ENCODE measurements around the gene CLEC2D.

Gene CLEC2D

GRCh38 chr12:9729082-9729481 lies 59.6 kb downstream of the CLEC2D start:
- Histone ChIP-seq H3K27ac (ENCODE audit: low read length, poor library complexity, severe bottlenecking) (no peak overlapping the region), H3K18ac (ENCODE audit: low read depth in 1 of 2, low read length in 2 of 2) (no peak overlapping the region), H3K4me3 (ENCODE audit: insufficient read depth in 1 of 2, low read depth in 1 of 2, low read length in 2 of 2) (no peak overlapping the region), H2BK15ac (ENCODE audit: low read depth, poor library complexity, severe bottlenecking) (no peak overlapping the region), H2BK5ac (ENCODE audit: low read depth, low read length, poor library complexity, severe bottlenecking) (no peak overlapping the region), H3K4ac (ENCODE audit: low read depth in 1 of 2, low read length in 2 of 2) (no peak overlapping the region), H3K9me3 (ENCODE audit: control insufficient read depth, low read length) (no peaks in the 10 kb centered on the region), H4K8ac (ENCODE audit: low read length) (no peak overlapping the region), H3K36me3 (ENCODE audit: control insufficient read depth in 1 of 2, insufficient read depth in 2 of 2, low read depth in 1 of 2, low read length in 2 of 2) (no peaks in the 10 kb centered on the region), H3K14ac (ENCODE audit: low read length in 2 of 2) (no peak overlapping the region), H2BK12ac (ENCODE audit: low read length in 2 of 2) (no peak overlapping the region), H3K27me3 (ENCODE audit: control insufficient read depth in 1 of 2, insufficient read depth in 1 of 2, low read length in 2 of 2) (no peaks in the 10 kb centered on the region), H4K91ac (ENCODE audit: low read length) (no peak overlapping the region), H3K4me2 (ENCODE audit: low read length, poor library complexity, severe bottlenecking) (no peak overlapping the region), H3K79me1 (replicated peaks; ENCODE audit: low read length, poor library complexity, severe bottlenecking) (no peaks in the 10 kb centered on the region), H3K4me1 (ENCODE audit: control insufficient read depth, insufficient read depth, low read depth, low read length) (no peaks in the 10 kb centered on the region), H2AK5ac (ENCODE audit: low read length, severe bottlenecking) (no peak overlapping the region), H2AFZ (ENCODE audit: low read depth, low read length) (no peak overlapping the region), H3K9ac (ENCODE audit: low read length) (no peak overlapping the region), H3K23ac (ENCODE audit: low read length in 2 of 2) (no peak overlapping the region), H2BK120ac (ENCODE audit: low read depth, low read length) (no peak overlapping the region)
- DNase-seq, result no peak

- Histone ChIP-seq H3K14ac (ENCODE audit: low read length in 2 of 2) (no peak overlapping the region), H3K27ac (ENCODE audit: low read length, poor library complexity, severe bottlenecking) (no peak overlapping the region), H2BK5ac (ENCODE audit: low read depth, low read length, poor library complexity, severe bottlenecking) (no peak overlapping the region), H3K9me3 (ENCODE audit: control insufficient read depth, low read length) (no peaks in the 10 kb centered on the region), H4K91ac (ENCODE audit: low read length) (no peak overlapping the region), H2AK5ac (ENCODE audit: low read length, severe bottlenecking) (no peak overlapping the region), H2BK15ac (ENCODE audit: low read depth, poor library complexity, severe bottlenecking) (no peak overlapping the region), H3K4me3 (ENCODE audit: insufficient read depth in 1 of 2, low read depth in 1 of 2, low read length in 2 of 2) (no peak overlapping the region), H3K18ac (ENCODE audit: low read depth in 1 of 2, low read length in 2 of 2) (no peak overlapping the region), H2AFZ (ENCODE audit: low read depth, low read length) (no peak overlapping the region), H3K4me2 (ENCODE audit: low read length, poor library complexity, severe bottlenecking) (no peak overlapping the region), H3K23ac (ENCODE audit: low read length in 2 of 2) (no peak overlapping the region), H3K9ac (ENCODE audit: low read length) (no peak overlapping the region), H3K79me1 (replicated peaks; ENCODE audit: low read length, poor library complexity, severe bottlenecking) (no peaks in the 10 kb centered on the region), H3K4ac (ENCODE audit: low read depth in 1 of 2, low read length in 2 of 2) (no peak overlapping the region), H3K4me1 (ENCODE audit: control insufficient read depth, insufficient read depth, low read depth, low read length) (no peaks in the 10 kb centered on the region), H2BK12ac (ENCODE audit: low read length in 2 of 2) (no peak overlapping the region), H3K36me3 (ENCODE audit: control insufficient read depth in 1 of 2, insufficient read depth in 2 of 2, low read depth in 1 of 2, low read length in 2 of 2) (no peaks in the 10 kb centered on the region), H4K8ac (ENCODE audit: low read length) (no peak overlapping the region), H2BK120ac (ENCODE audit: low read depth, low read length) (no peak overlapping the region), H3K27me3 (ENCODE audit: control insufficient read depth in 1 of 2, insufficient read depth in 1 of 2, low read length in 2 of 2) (no peaks in the 10 kb centered on the region)
- DNase-seq, result no peak
- 89% methylated on average over 2 of the region's 3 CpGs for WGBS
Observed at GRCh38 chr12:9730011-9730410, 60.5 kb downstream of the CLEC2D start.

- Histone ChIP-seq H2BK5ac (ENCODE audit: low read depth, low read length, poor library complexity, severe bottlenecking) (no peak overlapping the region), H2BK12ac (ENCODE audit: low read length in 2 of 2) (no peak overlapping the region), H3K4me1 (ENCODE audit: control insufficient read depth, insufficient read depth, low read depth, low read length) (no peaks in the 10 kb centered on the region), H3K9ac (ENCODE audit: low read length) (no peak overlapping the region), H3K27me3 (ENCODE audit: control insufficient read depth in 1 of 2, insufficient read depth in 1 of 2, low read length in 2 of 2) (no peaks in the 10 kb centered on the region), H3K27ac (ENCODE audit: low read length, poor library complexity, severe bottlenecking) (no peak overlapping the region), H4K91ac (ENCODE audit: low read length) (no peak overlapping the region), H3K4me3 (ENCODE audit: insufficient read depth in 1 of 2, low read depth in 1 of 2, low read length in 2 of 2) (no peak overlapping the region), H3K18ac (ENCODE audit: low read depth in 1 of 2, low read length in 2 of 2) (no peak overlapping the region), H2BK120ac (ENCODE audit: low read depth, low read length) (no peak overlapping the region), H3K9me3 (ENCODE audit: control insufficient read depth, low read length) (no peaks in the 10 kb centered on the region), H2AFZ (ENCODE audit: low read depth, low read length) (no peak overlapping the region), H3K4ac (ENCODE audit: low read depth in 1 of 2, low read length in 2 of 2) (no peak overlapping the region), H3K14ac (ENCODE audit: low read length in 2 of 2) (no peak overlapping the region), H2AK5ac (ENCODE audit: low read length, severe bottlenecking) (no peak overlapping the region), H3K23ac (ENCODE audit: low read length in 2 of 2) (no peak overlapping the region), H4K8ac (ENCODE audit: low read length) (no peak overlapping the region), H3K4me2 (ENCODE audit: low read length, poor library complexity, severe bottlenecking) (no peak overlapping the region), H3K36me3 (ENCODE audit: control insufficient read depth in 1 of 2, insufficient read depth in 2 of 2, low read depth in 1 of 2, low read length in 2 of 2) (no peaks in the 10 kb centered on the region), H2BK15ac (ENCODE audit: low read depth, poor library complexity, severe bottlenecking) (no peak overlapping the region), H3K79me1 (replicated peaks; ENCODE audit: low read length, poor library complexity, severe bottlenecking) (no peaks in the 10 kb centered on the region)
- no peak for DNase-seq
- WGBS, result 94% methylated on average over 4 of the region's 6 CpGs
Observed at GRCh38 chr12:9730591-9730990, 61.1 kb downstream of the CLEC2D start.

- Histone ChIP-seq H3K27ac (ENCODE audit: low read length, poor library complexity, severe bottlenecking) (no peak overlapping the region), H3K9ac (ENCODE audit: low read length) (no peak overlapping the region), H3K36me3 (ENCODE audit: control insufficient read depth in 1 of 2, insufficient read depth in 2 of 2, low read depth in 1 of 2, low read length in 2 of 2) (no peaks in the 10 kb centered on the region), H4K91ac (ENCODE audit: low read length) (no peak overlapping the region), H3K23ac (ENCODE audit: low read length in 2 of 2) (no peak overlapping the region), H2BK12ac (ENCODE audit: low read length in 2 of 2) (no peak overlapping the region), H3K4me2 (ENCODE audit: low read length, poor library complexity, severe bottlenecking) (no peak overlapping the region), H4K8ac (ENCODE audit: low read length) (no peak overlapping the region), H2AK5ac (ENCODE audit: low read length, severe bottlenecking) (no peak overlapping the region), H2BK120ac (ENCODE audit: low read depth, low read length) (no peak overlapping the region), H3K4me3 (ENCODE audit: insufficient read depth in 1 of 2, low read depth in 1 of 2, low read length in 2 of 2) (no peak overlapping the region), H3K27me3 (ENCODE audit: control insufficient read depth in 1 of 2, insufficient read depth in 1 of 2, low read length in 2 of 2) (no peaks in the 10 kb centered on the region), H3K18ac (ENCODE audit: low read depth in 1 of 2, low read length in 2 of 2) (no peak overlapping the region), H2BK5ac (ENCODE audit: low read depth, low read length, poor library complexity, severe bottlenecking) (no peak overlapping the region), H2AFZ (ENCODE audit: low read depth, low read length) (no peak overlapping the region), H2BK15ac (ENCODE audit: low read depth, poor library complexity, severe bottlenecking) (no peak overlapping the region), H3K4me1 (ENCODE audit: control insufficient read depth, insufficient read depth, low read depth, low read length) (no peaks in the 10 kb centered on the region), H3K9me3 (ENCODE audit: control insufficient read depth, low read length) (no peaks in the 10 kb centered on the region), H3K4ac (ENCODE audit: low read depth in 1 of 2, low read length in 2 of 2) (no peak overlapping the region), H3K79me1 (replicated peaks; ENCODE audit: low read length, poor library complexity, severe bottlenecking) (no peaks in the 10 kb centered on the region), H3K14ac (ENCODE audit: low read length in 2 of 2) (no peak overlapping the region)
- WGBS, result 100% methylated on average over 2 of the region's 6 CpGs
- DNase-seq, result no peak
Observed at GRCh38 chr12:9731393-9731792, 61.9 kb downstream of the CLEC2D start.

Data from mesenchymal stem cell (in vitro differentiated cells and primary cell).